ENCODE measurements around the gene HES5. TPM values are rescaled to one million over a fixed set of nuclear protein-coding genes. Genes with fewer than 3 reads are reported as not detected.
"Not testable (repeated sequence)": the region's sequence is repeated elsewhere in the genome, so short reads cannot be mapped to it uniquely, and the experiment has no call there.

The HES5 gene
- polyA plus RNA-seq, 3 donors, result not detected

- WGBS (ENCODE audit: insufficient coverage), result 96% methylated on average over 13 of the region's 17 CpGs
- intact Hi-C loops (cut with micrococcal nuclease), result no loop called here
- peak overlapping the region in 1 of 7 donors; percentile 66 for H3K27ac Mint-ChIP-seq
Measured at GRCh38 chr1:2569060-2569459, 39.0 kb upstream of the HES5 start.

DNA sequence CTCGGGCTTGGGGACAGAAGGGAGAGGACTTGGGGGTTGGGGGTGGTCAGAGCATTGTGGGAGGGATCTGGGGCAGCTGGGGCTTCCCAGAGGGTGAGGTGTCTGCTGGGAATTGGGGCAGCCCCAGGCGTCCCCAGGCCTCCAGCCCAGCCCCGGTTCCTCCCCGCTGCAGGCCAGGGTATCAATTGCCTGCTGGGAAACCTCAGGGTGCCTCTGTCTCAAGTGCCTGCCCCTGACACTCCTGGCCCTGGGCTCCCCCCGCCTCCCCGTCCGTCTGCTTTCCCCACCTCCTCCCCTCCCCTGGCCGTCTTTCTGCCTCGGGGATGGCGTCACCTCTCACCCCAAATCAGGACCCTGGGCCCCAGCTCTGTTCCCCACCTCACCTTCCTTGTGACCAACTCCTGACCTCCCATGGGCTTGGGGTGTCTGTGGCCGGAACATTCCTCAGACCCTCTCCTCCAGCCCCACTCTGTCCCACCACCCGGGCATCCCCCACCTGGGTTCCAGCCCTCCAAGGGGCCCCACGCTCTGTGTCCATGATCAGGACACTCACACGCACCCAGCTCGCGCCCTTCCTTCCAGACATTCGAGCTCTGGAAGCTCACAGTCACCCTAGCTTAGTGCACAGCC lies 38.2 kb upstream of the HES5 start:
- DNase-seq; H3K4me3 ChIP-seq (replicated peaks in 1 of 3; ENCODE audit: low read depth in 2 of 3, low read length in 3 of 3); intact Hi-C loops (cut with micrococcal nuclease); H3K4me3 Mint-ChIP-seq; H3K4me2 ChIP-seq (replicated peaks; ENCODE audit: extremely low read depth, low read length, poor library complexity, severe bottlenecking); H3K4me1 Mint-ChIP-seq; H3K9ac ChIP-seq (ENCODE audit: insufficient read depth, low read length, poor library complexity, severe bottlenecking); H4K20me1 ChIP-seq (ENCODE audit: insufficient read depth, low read length); H3K79me2 ChIP-seq (ENCODE audit: insufficient read depth, low read length); H3K9me3 Mint-ChIP-seq; H3K27ac ChIP-seq (ENCODE audit: low read depth in 1 of 2, low read length in 2 of 2); H3K36me3 ChIP-seq (replicated peaks in 1 of 2; ENCODE audit: control insufficient read depth in 1 of 2, insufficient read depth in 2 of 2, low read length in 2 of 2); H3K4me1 ChIP-seq (ENCODE audit: control insufficient read depth in 1 of 2, insufficient read depth in 2 of 2, low read length in 2 of 2); H3K36me3 Mint-ChIP-seq; H2AFZ ChIP-seq (ENCODE audit: insufficient read depth, low read depth, low read length, poor library complexity, severe bottlenecking); H3K9me3 ChIP-seq (replicated peaks in 1 of 2; ENCODE audit: control insufficient read depth in 1 of 2, insufficient read depth in 1 of 2, low read length in 2 of 2); H3K27ac Mint-ChIP-seq; H3K27me3 ChIP-seq (ENCODE audit: control insufficient read depth in 2 of 2, insufficient read depth in 2 of 2, low read length in 2 of 2): not testable (repeated sequence)
- peaks cover 4 to 25% (median 10%) of the 10 kb centered on the region in 3 donors for H3K27me3 Mint-ChIP-seq (ENCODE audit: low read depth in 3 of 3)
- WGBS (ENCODE audit: insufficient coverage), result 40% methylated on average over 2 of the region's 17 CpGs

More at GRCh38 chr1:2569060-2569459, 39.0 kb upstream of the HES5 start:
- Histone ChIP-seq H2AFZ (ENCODE audit: insufficient read depth, low read depth, low read length, poor library complexity, severe bottlenecking) (no peak overlapping the region), H3K27ac (ENCODE audit: low read depth in 1 of 2, low read length in 2 of 2) (no peak overlapping the region), H3K79me2 (ENCODE audit: insufficient read depth, low read length) (no peaks in the 10 kb centered on the region), H3K9ac (ENCODE audit: insufficient read depth, low read length, poor library complexity, severe bottlenecking) (no peak overlapping the region), H3K4me1 (ENCODE audit: control insufficient read depth in 1 of 2, insufficient read depth in 2 of 2, low read length in 2 of 2) (peaks cover 0 to 4% of the 10 kb centered on the region in 2 donors), H3K9me3 (replicated peaks in 1 of 2; ENCODE audit: control insufficient read depth in 1 of 2, insufficient read depth in 1 of 2, low read length in 2 of 2) (peaks cover 10 to 12% of the 10 kb centered on the region in 2 donors), H3K27me3 (ENCODE audit: control insufficient read depth in 2 of 2, insufficient read depth in 2 of 2, low read length in 2 of 2) (no peaks in the 10 kb centered on the region), H3K36me3 (replicated peaks in 1 of 2; ENCODE audit: control insufficient read depth in 1 of 2, insufficient read depth in 2 of 2, low read length in 2 of 2) (no peaks in the 10 kb centered on the region), H4K20me1 (ENCODE audit: insufficient read depth, low read length) (no peaks in the 10 kb centered on the region), H3K4me2 (replicated peaks; ENCODE audit: extremely low read depth, low read length, poor library complexity, severe bottlenecking) (no peak overlapping the region), H3K4me3 (replicated peaks in 1 of 3; ENCODE audit: low read depth in 2 of 3, low read length in 3 of 3) (no peak overlapping the region)
- H3K36me3 Mint-ChIP-seq, result peaks cover 3% of the 10 kb centered on the region in 2 donors
- peaks cover 7 to 13% (median 12%) of the 10 kb centered on the region in 7 donors for H3K9me3 Mint-ChIP-seq
- no peak for DNase-seq
- H3K4me3 Mint-ChIP-seq, result no peak overlapping the region
- peaks cover 2 to 27% (median 8%) of the 10 kb centered on the region in 3 donors for H3K27me3 Mint-ChIP-seq (ENCODE audit: low read depth in 3 of 3)
- peaks cover 9% of the 10 kb centered on the region for H3K4me1 Mint-ChIP-seq
- TF ChIP-seq CTCF (IDR thresholded peaks at IDR 0.05), result no peak
